ENCODE data around the gene TNRC6C.
A peak's percentile ranks its signal among the peaks of the same experiment; 100 is the strongest.

The TNRC6C gene

DNA sequence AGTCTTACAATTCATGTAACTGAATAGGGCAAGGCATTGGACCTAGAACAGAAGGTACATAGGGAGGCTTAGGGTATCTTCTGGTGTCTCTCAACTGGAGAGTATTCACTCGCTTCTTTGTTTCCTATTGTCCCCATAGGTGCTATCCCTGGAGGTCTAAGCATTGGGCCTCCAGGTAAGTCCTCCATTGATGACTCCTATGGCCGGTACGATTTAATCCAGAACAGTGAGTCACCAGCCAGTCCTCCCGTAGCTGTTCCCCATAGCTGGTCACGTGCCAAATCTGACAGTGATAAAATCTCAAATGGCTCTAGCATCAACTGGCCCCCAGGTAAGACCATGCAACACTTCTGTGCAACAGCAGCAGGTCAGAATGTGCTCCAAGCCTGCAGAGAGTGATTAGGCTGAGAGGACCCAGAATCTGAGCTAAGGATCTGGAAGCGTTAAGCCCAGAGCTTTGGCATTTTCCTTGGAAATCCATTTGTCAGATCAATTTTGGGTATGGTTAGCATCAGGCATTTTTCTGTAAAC lies 134.4 kb downstream of the TNRC6C start:
- TF ChIP-seq, protein P1, sequence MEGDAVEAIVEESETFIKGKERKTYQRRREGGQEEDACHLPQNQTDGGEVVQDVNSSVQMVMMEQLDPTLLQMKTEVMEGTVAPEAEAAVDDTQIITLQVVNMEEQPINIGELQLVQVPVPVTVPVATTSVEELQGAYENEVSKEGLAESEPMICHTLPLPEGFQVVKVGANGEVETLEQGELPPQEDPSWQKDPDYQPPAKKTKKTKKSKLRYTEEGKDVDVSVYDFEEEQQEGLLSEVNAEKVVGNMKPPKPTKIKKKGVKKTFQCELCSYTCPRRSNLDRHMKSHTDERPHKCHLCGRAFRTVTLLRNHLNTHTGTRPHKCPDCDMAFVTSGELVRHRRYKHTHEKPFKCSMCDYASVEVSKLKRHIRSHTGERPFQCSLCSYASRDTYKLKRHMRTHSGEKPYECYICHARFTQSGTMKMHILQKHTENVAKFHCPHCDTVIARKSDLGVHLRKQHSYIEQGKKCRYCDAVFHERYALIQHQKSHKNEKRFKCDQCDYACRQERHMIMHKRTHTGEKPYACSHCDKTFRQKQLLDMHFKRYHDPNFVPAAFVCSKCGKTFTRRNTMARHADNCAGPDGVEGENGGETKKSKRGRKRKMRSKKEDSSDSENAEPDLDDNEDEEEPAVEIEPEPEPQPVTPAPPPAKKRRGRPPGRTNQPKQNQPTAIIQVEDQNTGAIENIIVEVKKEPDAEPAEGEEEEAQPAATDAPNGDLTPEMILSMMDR (IDR thresholded peaks at IDR 0.05; ENCODE audit: insufficient read depth, low read depth, low read length, missing control alignments) = no peak
- peak; percentile 48 for DNase-seq (ENCODE audit: low read depth)
- H3K4me3 ChIP-seq (ENCODE audit: low read length) = no peak overlapping the region

DNA sequence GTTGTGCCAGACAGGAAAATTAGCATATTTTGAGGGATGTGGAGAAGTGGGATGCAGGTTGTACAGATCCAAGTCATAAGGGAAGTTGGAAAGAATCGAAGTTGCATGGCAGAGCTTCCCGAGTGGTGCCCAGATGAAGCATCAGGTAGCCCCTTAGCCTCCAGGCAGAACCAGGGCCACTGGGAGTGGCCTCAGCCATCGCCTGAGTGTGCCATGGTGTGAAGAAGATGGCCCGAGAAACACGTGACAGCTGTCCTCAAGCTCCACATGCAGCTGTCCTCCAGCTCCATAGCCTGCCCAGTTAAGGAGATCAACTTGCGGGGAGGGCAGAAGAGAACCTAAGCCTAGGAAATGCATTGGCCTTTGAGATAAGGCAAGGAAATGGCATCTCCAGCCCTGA lies 136.5 kb downstream of the TNRC6C start:
- TF ChIP-seq, protein P1 (IDR thresholded peaks at IDR 0.05; ENCODE audit: insufficient read depth, low read depth, low read length, missing control alignments) = no peak
- no peak for DNase-seq (ENCODE audit: low read depth)
- H3K4me3 ChIP-seq (ENCODE audit: low read length) = no peak overlapping the region

DNA sequence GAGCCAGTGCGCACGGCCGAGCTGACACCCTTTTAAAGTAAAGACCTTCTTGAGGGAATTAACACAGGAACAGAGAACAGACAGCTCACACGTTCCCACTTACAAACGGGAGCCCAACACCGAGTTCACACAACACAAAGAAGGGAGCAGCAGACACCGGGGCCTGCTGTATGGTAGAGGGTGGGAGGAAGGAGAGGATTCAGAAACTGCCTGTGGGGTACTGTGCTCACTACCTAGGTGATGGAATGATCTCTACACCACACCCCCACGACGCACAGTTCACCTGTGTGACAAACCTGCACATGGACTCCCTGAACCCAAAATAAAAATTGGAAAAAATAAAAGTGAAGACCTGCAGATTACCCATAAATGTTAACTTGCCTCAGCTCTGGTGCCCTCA lies 137.6 kb downstream of the TNRC6C start:
- TF ChIP-seq, protein P1 (IDR thresholded peaks at IDR 0.05; ENCODE audit: insufficient read depth, low read depth, low read length, missing control alignments) = no peak
- H3K4me3 ChIP-seq (ENCODE audit: low read length) = no peak overlapping the region
- no peak for DNase-seq (ENCODE audit: low read depth)

DNA sequence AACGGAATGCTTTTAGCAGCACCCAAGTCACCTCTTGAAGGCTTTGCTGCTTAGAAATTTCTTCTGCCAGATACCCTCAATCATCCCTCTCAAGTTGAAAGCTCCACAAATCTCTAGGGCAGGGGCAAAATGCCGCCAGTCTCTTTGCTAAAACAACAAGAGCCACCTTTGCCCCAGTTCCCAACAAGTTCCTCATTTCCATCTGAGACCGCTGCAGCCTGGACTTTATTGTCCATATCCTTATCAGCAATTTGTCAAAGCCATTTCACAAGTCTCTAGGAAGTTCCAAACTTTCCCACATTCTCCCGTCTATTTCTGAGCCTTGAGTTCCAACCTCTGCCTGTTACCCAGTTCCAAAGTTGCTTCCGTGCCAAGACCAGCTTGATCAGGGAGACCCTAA lies 142.6 kb downstream of the TNRC6C start:
- TF ChIP-seq, protein P1 (IDR thresholded peaks at IDR 0.05; ENCODE audit: insufficient read depth, low read depth, low read length, missing control alignments) = no peak
- no peak for DNase-seq (ENCODE audit: low read depth)
- H3K4me3 ChIP-seq (ENCODE audit: low read length) = no peak overlapping the region

DNA sequence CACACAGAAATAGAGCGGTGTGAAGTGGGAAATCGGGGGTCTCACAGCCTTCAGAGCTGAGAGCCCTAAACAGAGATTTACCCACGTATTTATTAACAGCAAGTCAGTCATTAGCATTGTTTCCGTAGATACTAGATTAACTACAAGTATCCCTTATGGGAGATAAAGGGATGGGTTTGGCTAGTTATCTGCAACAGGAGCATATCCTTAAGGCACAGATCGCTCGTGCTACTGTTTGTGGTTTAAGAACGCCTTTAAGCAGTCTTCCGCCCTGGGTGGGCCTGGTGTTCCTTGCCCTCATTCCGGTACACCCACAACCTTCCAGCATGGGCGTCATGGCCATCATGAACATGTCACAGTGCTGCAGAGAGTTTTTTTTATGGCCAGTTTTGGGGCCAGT lies 143.0 kb downstream of the TNRC6C start:
- H3K4me3 ChIP-seq (ENCODE audit: low read length) = no peak overlapping the region
- TF ChIP-seq, protein P1 (IDR thresholded peaks at IDR 0.05; ENCODE audit: insufficient read depth, low read depth, low read length, missing control alignments) = no peak

DNA sequence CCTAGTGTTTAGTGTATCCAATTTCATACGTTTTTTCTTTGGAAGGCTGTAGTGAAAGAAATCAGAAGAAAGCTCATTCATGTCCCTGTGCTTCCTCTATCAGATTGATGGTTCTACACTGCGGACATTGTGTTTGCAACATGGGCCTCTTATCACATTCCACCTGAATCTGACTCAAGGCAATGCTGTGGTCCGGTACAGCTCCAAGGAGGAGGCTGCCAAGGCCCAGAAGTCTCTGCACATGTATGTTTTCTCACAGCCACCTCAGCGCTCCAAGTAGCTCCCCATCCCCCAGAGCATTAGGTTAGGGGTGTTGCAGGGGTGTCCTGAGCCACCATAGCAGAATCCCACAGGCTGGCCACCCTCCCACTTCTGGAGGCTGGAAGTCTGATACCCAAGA lies 144.8 kb downstream of the TNRC6C start:
- no peak for DNase-seq (ENCODE audit: low read depth)
- H3K4me3 ChIP-seq (ENCODE audit: low read length) = no peak overlapping the region
- TF ChIP-seq, protein P1 (IDR thresholded peaks at IDR 0.05; ENCODE audit: insufficient read depth, low read depth, low read length, missing control alignments) = no peak

More for the DNA sequence above, 143.0 kb downstream of the TNRC6C start:
- no peak for DNase-seq (ENCODE audit: low read depth)

DNA sequence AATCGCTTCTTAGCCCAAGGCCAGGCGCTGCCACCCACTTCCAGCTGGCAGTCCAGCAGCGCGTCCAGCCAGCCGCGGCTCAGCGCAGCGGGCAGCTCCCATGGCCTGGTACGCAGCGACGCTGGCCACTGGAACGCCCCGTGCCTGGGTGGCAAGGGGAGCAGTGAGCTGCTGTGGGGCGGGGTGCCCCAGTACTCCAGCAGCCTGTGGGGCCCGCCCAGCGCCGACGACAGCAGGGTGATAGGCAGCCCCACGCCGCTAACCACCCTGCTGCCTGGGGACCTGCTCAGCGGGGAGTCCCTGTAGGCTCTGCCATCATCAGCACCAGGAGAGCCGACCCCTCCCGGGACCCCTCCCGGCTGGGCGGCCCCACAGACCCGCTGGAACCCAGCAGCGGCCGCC lies 146.0 kb downstream of the TNRC6C start:
- no peak overlapping the region for H3K4me3 ChIP-seq (ENCODE audit: low read length)
- DNase-seq (ENCODE audit: low read depth) = no peak
- TF ChIP-seq, protein P1 (IDR thresholded peaks at IDR 0.05; ENCODE audit: insufficient read depth, low read depth, low read length, missing control alignments) = no peak
